ENCODE data around the gene PRIMPOL.
A peak's percentile ranks its signal among the peaks of the same experiment; 100 is the strongest.

Gene PRIMPOL

DNA sequence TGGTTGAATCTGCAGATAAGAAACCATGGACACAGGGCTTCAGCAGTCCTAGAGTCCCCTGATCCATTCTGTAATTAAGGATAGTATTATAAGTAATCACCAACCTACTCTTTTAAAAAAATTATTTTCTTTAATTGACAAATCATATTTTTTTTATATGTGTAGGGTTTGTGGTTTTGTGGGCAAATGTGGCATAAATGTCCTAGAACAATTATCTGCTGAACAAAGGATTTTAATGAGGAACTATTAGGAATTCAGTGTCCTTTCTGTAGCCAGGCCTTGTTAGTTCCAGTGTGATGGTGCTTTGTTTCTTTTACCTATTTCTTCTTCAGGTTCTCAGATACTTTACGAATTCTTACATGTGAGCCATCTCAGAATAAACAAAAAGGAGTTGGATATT, 32.4 kb downstream of the PRIMPOL start:
- Histone ChIP-seq H4K20me1 (ENCODE audit: insufficient read depth) (no peaks in the 10 kb centered on the region), H3K4me1 (ENCODE audit: low read depth, poor library complexity, severe bottlenecking) (peaks cover 10% of the 10 kb centered on the region), H2AFZ (ENCODE audit: low read depth) (no peak overlapping the region), H3K79me2 (ENCODE audit: insufficient read depth, low read depth) (no peaks in the 10 kb centered on the region), H3K9ac (no peak overlapping the region), H3K27me3 (ENCODE audit: insufficient read depth, low read depth) (no peaks in the 10 kb centered on the region), H3K27ac (no peak overlapping the region), H3K4me3 (IDR thresholded peaks at IDR 0.05; ENCODE audit: insufficient read depth, low read depth, low read length) (no peak overlapping the region), H3K4me2 (no peak overlapping the region), H3K36me3 (ENCODE audit: insufficient read depth) (no peaks in the 10 kb centered on the region)
- TF ChIP-seq, protein P1, sequence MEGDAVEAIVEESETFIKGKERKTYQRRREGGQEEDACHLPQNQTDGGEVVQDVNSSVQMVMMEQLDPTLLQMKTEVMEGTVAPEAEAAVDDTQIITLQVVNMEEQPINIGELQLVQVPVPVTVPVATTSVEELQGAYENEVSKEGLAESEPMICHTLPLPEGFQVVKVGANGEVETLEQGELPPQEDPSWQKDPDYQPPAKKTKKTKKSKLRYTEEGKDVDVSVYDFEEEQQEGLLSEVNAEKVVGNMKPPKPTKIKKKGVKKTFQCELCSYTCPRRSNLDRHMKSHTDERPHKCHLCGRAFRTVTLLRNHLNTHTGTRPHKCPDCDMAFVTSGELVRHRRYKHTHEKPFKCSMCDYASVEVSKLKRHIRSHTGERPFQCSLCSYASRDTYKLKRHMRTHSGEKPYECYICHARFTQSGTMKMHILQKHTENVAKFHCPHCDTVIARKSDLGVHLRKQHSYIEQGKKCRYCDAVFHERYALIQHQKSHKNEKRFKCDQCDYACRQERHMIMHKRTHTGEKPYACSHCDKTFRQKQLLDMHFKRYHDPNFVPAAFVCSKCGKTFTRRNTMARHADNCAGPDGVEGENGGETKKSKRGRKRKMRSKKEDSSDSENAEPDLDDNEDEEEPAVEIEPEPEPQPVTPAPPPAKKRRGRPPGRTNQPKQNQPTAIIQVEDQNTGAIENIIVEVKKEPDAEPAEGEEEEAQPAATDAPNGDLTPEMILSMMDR (conservative IDR thresholded peaks at IDR 0.05; ENCODE audit: low read depth, low read length) = no peak

DNA sequence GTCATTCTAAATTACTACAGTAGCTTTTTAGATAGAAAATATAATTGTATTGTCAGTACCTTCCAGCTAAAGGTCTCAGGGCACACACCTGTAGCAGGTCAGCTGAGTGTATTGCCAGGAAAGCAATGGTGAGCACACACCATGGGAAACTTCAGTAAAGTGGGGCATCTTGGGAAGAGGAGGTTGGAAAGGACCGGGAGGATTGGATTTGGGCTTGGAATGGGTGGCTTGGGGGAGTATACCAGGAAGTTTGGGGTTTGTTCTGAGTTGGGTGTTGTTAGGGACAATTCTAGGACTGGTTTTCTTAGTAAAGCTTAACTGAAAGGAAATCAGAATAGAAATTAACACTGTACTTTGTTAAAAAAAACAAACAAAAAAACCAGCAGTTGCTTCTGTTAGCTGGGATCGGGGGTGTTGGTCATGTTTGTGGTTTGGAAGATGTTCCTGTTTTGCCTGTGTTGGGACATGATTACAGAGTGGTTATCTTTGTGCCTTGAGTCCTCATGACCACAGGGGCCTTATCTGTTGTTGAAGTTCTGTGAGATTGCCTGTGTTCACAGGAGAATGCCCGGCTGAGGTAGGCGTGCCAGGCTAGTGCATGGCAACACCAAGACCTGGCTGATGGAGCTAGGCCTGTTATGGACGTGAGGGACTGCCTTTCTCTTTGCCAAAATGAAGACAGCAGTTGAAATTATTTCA, 35.1 kb downstream of the PRIMPOL start:
- H3K4me1 ChIP-seq (ENCODE audit: low read depth, poor library complexity, severe bottlenecking) = peaks cover 10% of the 10 kb centered on the region
- no peaks in the 10 kb centered on the region for H4K20me1 ChIP-seq (ENCODE audit: insufficient read depth)
- H3K9ac ChIP-seq = no peak overlapping the region
- no peak overlapping the region for H2AFZ ChIP-seq (ENCODE audit: low read depth)
- H3K4me2 ChIP-seq = peak overlapping the region; percentile 3; the same call in 1 of the 2 replicates
- H3K27ac ChIP-seq = no peak overlapping the region
- no peaks in the 10 kb centered on the region for H3K79me2 ChIP-seq (ENCODE audit: insufficient read depth, low read depth)
- no peak overlapping the region for H3K4me3 ChIP-seq (IDR thresholded peaks at IDR 0.05; ENCODE audit: insufficient read depth, low read depth, low read length)
- TF ChIP-seq, protein P1 (conservative IDR thresholded peaks at IDR 0.05; ENCODE audit: low read depth, low read length) = no peak
- H3K36me3 ChIP-seq (ENCODE audit: insufficient read depth) = no peaks in the 10 kb centered on the region
- no peaks in the 10 kb centered on the region for H3K27me3 ChIP-seq (ENCODE audit: insufficient read depth, low read depth)

DNA sequence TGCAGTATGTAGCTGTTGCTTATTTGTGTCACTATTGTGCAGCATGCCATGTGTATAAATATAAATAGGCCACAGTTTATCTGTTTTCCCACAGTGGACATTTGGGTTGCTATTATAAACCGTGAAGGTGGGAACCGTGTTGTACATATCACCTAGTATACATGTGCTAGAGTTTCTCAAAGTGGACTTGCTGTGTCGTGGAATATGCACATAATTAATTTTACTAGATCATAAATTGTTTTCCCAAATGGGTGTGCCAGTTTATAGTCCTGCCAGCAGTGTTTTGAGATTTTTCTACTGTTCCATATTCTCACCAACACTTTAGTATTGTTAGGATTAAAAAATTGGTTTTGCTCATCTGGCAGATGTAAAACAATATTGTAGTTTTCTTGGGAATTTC, 38.5 kb downstream of the PRIMPOL start:
- Histone ChIP-seq H4K20me1 (ENCODE audit: insufficient read depth) (no peaks in the 10 kb centered on the region), H3K4me1 (ENCODE audit: low read depth, poor library complexity, severe bottlenecking) (peaks cover 10% of the 10 kb centered on the region), H3K27me3 (ENCODE audit: insufficient read depth, low read depth) (no peaks in the 10 kb centered on the region), H3K9ac (no peak overlapping the region), H3K36me3 (ENCODE audit: insufficient read depth) (no peaks in the 10 kb centered on the region; the same call in 1 of the 2 replicates), H3K27ac (no peak overlapping the region), H3K4me2 (no peak overlapping the region), H3K4me3 (IDR thresholded peaks at IDR 0.05; ENCODE audit: insufficient read depth, low read depth, low read length) (no peak overlapping the region), H3K79me2 (ENCODE audit: insufficient read depth, low read depth) (no peaks in the 10 kb centered on the region), H2AFZ (ENCODE audit: low read depth) (no peak overlapping the region)
- TF ChIP-seq, protein P1 (conservative IDR thresholded peaks at IDR 0.05; ENCODE audit: low read depth, low read length) = no peak

DNA sequence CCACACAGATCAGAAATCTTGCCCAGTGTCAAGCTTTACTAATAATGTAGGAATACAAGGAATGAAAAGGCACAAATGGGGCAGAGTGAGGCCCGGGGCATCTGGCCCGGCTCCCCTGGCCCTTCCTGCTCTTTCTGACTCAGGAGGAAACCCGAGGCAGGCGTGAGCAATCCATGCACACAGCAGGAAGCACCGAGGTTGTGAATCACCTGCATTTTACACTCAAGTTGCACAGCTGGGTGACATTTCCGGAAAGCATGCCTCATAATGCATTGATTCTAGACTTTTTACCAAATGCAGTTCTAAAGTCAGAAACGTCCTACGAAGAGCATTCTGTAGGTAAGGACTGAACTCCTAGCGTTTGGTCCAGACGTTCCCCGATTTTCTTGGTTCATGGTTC, 38.9 kb downstream of the PRIMPOL start:
- H3K9ac ChIP-seq = no peak overlapping the region
- H4K20me1 ChIP-seq (ENCODE audit: insufficient read depth) = no peaks in the 10 kb centered on the region
- no peak overlapping the region for H2AFZ ChIP-seq (ENCODE audit: low read depth)
- H3K4me3 ChIP-seq (IDR thresholded peaks at IDR 0.05; ENCODE audit: insufficient read depth, low read depth, low read length) = no peak overlapping the region
- no peaks in the 10 kb centered on the region for H3K27me3 ChIP-seq (ENCODE audit: insufficient read depth, low read depth)
- H3K4me1 ChIP-seq (ENCODE audit: low read depth, poor library complexity, severe bottlenecking) = peaks cover 10% of the 10 kb centered on the region
- no peak overlapping the region for H3K27ac ChIP-seq
- TF ChIP-seq, protein P1 (conservative IDR thresholded peaks at IDR 0.05; ENCODE audit: low read depth, low read length) = no peak
- no peak overlapping the region for H3K4me2 ChIP-seq
- no peaks in the 10 kb centered on the region for H3K79me2 ChIP-seq (ENCODE audit: insufficient read depth, low read depth)
- H3K36me3 ChIP-seq (ENCODE audit: insufficient read depth) = peaks cover 3% of the 10 kb centered on the region; the same call in 1 of the 2 replicates
